LNCaP clone FGC (cell line): ENCODE data around the gene KEL.

ENCODE experiments used
- DNase-seq: peaks from one replicate; pipeline ENCODE4 v3.0.0-alpha.2; 2011; ENCODE audit warnings: low read depth
- H3K4me3 ChIP-seq: 2 replicates; pipeline ENCODE4 v1.5.1; 2011; ENCODE audit warnings: mild to moderate bottlenecking, low read depth, low read length, control low read depth
- TF ChIP-seq, protein P1 (sequence below): IDR thresholded peaks from 2 replicates; pipeline ENCODE4 v1.5.1; 2012; ENCODE audit warnings: mild to moderate bottlenecking; ENCODE audit not compliant: control insufficient read depth, insufficient read depth; ENCODE audit errors: extremely low read depth

Gene KEL

GRCh38 chr7:142916508-142916907, 45.7 kb downstream of the KEL start:
- TF ChIP-seq, protein P1, sequence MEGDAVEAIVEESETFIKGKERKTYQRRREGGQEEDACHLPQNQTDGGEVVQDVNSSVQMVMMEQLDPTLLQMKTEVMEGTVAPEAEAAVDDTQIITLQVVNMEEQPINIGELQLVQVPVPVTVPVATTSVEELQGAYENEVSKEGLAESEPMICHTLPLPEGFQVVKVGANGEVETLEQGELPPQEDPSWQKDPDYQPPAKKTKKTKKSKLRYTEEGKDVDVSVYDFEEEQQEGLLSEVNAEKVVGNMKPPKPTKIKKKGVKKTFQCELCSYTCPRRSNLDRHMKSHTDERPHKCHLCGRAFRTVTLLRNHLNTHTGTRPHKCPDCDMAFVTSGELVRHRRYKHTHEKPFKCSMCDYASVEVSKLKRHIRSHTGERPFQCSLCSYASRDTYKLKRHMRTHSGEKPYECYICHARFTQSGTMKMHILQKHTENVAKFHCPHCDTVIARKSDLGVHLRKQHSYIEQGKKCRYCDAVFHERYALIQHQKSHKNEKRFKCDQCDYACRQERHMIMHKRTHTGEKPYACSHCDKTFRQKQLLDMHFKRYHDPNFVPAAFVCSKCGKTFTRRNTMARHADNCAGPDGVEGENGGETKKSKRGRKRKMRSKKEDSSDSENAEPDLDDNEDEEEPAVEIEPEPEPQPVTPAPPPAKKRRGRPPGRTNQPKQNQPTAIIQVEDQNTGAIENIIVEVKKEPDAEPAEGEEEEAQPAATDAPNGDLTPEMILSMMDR: no peak
- no peak for DNase-seq
- H3K4me3 ChIP-seq: no peak overlapping the region

DNA sequence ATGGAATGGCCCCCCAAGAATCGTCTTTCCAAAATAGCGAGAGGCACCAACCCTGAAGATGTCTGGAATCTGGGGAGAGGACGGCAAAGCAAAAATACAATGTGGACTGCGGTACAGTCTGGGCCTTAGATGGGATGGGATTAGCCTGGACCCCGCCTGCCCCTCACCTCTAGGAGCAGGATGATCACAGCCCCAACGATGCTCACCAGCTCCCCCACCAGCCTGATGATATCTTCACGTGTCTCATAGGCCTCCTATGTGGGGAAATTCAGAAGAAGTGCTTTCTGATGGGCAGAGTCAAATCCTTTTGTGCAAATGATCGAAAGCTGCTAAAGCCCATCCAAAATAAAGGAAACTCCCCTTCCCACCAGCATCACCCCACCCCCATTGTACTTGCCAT, 46.8 kb downstream of the KEL start:
- DNase-seq: no peak
- no peak overlapping the region for H3K4me3 ChIP-seq
- TF ChIP-seq, protein P1: no peak

DNA sequence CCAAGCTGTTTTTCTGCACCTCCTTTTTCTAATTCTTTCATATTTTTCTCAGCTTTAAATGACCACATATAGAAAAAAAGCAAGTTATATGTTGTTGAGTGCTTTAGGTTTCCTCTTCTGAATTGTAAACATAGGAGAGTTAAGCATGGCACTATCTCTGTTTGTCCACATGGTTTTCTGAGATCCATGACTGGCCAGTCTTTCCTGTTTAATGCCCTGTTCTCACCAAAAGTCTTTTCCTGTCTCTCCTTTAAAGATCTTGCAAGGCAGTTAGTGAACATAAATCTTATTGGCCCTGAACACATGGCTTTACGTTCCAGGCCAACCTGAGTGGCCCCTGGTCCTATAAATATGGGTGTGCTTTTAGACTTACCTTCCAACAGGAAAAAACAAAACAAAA, 48.0 kb downstream of the KEL start:
- H3K4me3 ChIP-seq: no peak overlapping the region
- DNase-seq: no peak
- TF ChIP-seq, protein P1: no peak

DNA sequence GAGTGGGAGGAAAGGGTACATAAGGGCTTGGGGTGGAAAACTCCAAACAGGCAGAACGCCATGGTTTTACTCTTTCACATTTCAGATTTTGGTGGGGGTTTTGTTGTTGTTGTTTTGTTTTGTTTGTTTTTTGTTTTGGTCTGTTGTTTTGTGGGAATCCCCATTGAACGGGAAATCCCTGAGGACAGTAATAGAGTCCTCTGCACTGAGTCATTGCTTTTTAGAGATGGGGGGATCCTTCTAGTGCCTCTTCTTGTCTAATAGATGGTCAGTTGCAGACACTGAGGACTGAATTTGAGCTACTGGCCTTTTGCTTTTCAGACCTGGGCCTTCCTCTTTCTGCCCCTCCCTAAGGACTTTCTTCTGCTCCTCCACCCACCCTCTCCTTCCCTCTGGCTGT, 48.6 kb downstream of the KEL start:
- H3K4me3 ChIP-seq: no peak overlapping the region
- DNase-seq: no peak
- TF ChIP-seq, protein P1: no peak

- no peak overlapping the region for H3K4me3 ChIP-seq
- TF ChIP-seq, protein P1: no peak
- DNase-seq: no peak
Measured at GRCh38 chr7:142913051-142913450, 49.1 kb downstream of the KEL start.

- TF ChIP-seq, protein P1: no peak
- no peak overlapping the region for H3K4me3 ChIP-seq
- no peak for DNase-seq
Measured at GRCh38 chr7:142910481-142910880, 51.7 kb downstream of the KEL start.

- no peak for DNase-seq
- no peak overlapping the region for H3K4me3 ChIP-seq
- TF ChIP-seq, protein P1: no peak
Measured at GRCh38 chr7:142910031-142910433, 52.1 kb downstream of the KEL start.
